Mucosa of stomach (tissue), 1 donor: ENCODE results near the gene H6PD.

Experiments
- H3K27me3 ChIP-seq: one replicate; pipeline ENCODE4 v1.7.0; 2013; ENCODE audit warnings: mild to moderate bottlenecking, low read length; ENCODE audit not compliant: control insufficient read depth, insufficient read depth
- H3K36me3 ChIP-seq: one replicate; pipeline ENCODE4 v1.7.0; 2013; ENCODE audit warnings: low read length; ENCODE audit not compliant: control insufficient read depth, insufficient read depth
- H3K4me1 ChIP-seq: one replicate; pipeline ENCODE4 v1.7.0; 2013; ENCODE audit warnings: mild to moderate bottlenecking, low read length; ENCODE audit not compliant: control insufficient read depth, insufficient read depth
- H3K4me3 ChIP-seq: one replicate; pipeline ENCODE4 v1.7.0; 2013; ENCODE audit warnings: low read length
- H3K9ac ChIP-seq: one replicate; pipeline ENCODE4 v1.7.0; 2013; ENCODE audit warnings: mild to moderate bottlenecking, low read length, moderate library complexity
- H3K9me3 ChIP-seq: one replicate; pipeline ENCODE4 v1.7.0; 2013; ENCODE audit warnings: mild to moderate bottlenecking, low read length, moderate library complexity; ENCODE audit not compliant: control insufficient read depth
- donor health status: Pancreatic carcinoma.

H6PD gene

DNA sequence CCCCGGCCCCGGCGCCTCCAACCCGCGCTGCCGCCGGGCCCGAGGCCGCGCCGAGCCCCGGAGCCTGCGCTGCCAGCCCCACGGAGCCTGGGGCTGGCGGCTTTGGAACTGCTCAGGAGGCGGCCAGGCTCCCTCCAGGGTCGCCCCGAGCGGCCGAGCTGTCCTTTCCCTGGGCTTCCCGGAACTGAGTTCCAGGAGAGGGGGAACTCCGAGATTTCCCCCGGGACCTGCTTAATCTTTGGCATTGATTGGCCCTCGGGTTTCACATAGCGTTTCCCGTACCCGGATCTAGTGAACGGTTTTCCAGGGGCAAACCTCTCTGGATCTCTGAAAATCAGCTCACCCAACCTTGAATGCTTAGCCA is 504 bp downstream of the H6PD start:
- no peaks in the 10 kb centered on the region for H3K9me3 ChIP-seq
- H3K9ac ChIP-seq = peak overlapping the region; percentile 97
- H3K4me3 ChIP-seq = peak overlapping the region; percentile 52
- H3K27me3 ChIP-seq = no peaks in the 10 kb centered on the region
- peaks cover 39% of the 10 kb centered on the region for H3K4me1 ChIP-seq
- H3K36me3 ChIP-seq = no peaks in the 10 kb centered on the region

GRCh38 chr1:9235560-9235959 is 986 bp downstream of the H6PD start:
- H3K9me3 ChIP-seq = no peaks in the 10 kb centered on the region
- H3K4me1 ChIP-seq = peaks cover 39% of the 10 kb centered on the region
- no peaks in the 10 kb centered on the region for H3K27me3 ChIP-seq
- H3K9ac ChIP-seq = peak overlapping the region; percentile 97
- no peak overlapping the region for H3K4me3 ChIP-seq
- H3K36me3 ChIP-seq = no peaks in the 10 kb centered on the region

DNA sequence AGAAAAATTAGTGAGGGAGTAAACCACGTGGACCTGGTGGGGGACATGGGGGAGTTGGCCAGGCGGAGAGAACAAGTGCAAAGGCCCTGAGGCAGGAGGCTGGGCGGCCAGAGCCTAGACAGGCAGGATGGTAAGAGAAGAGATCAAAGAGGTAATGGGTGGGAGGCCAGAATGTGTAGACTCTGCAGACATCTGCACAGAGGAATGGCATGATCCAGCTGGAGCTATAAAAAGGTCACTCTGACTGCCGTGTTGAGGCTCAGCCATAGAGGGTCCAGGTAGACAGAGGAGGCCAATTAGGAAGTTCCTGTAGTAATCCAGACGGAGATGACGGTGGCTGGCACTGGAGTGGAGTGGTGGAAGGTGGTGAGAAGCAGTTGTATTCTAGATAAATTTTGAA is 3.6 kb downstream of the H6PD start:
- H3K9me3 ChIP-seq = no peaks in the 10 kb centered on the region
- H3K36me3 ChIP-seq = no peaks in the 10 kb centered on the region
- H3K4me3 ChIP-seq = no peak overlapping the region
- H3K27me3 ChIP-seq = no peaks in the 10 kb centered on the region
- H3K4me1 ChIP-seq = peaks cover 57% of the 10 kb centered on the region
- no peak overlapping the region for H3K9ac ChIP-seq

DNA sequence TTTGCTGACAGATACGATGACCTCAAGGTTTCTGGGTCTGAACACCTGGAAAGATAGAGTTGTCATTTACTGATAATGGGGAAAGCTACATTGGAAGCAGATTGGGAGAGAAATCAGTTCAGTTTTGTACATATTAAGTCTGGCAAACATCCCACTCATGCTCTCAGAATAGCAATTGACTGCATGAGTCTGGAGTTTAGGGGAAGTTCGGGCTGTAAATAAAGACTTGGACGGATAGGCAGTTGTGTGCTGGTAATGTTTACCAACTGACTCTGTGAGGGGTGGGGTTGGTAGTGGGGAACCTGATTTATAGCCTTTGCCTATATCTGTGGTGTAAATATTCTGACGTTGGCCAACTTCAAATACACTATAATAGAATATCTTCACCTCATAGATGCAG is 4.0 kb downstream of the H6PD start:
- no peaks in the 10 kb centered on the region for H3K27me3 ChIP-seq
- no peak overlapping the region for H3K9ac ChIP-seq
- H3K4me3 ChIP-seq = no peak overlapping the region
- no peaks in the 10 kb centered on the region for H3K9me3 ChIP-seq
- peaks cover 61% of the 10 kb centered on the region for H3K4me1 ChIP-seq
- no peaks in the 10 kb centered on the region for H3K36me3 ChIP-seq

DNA sequence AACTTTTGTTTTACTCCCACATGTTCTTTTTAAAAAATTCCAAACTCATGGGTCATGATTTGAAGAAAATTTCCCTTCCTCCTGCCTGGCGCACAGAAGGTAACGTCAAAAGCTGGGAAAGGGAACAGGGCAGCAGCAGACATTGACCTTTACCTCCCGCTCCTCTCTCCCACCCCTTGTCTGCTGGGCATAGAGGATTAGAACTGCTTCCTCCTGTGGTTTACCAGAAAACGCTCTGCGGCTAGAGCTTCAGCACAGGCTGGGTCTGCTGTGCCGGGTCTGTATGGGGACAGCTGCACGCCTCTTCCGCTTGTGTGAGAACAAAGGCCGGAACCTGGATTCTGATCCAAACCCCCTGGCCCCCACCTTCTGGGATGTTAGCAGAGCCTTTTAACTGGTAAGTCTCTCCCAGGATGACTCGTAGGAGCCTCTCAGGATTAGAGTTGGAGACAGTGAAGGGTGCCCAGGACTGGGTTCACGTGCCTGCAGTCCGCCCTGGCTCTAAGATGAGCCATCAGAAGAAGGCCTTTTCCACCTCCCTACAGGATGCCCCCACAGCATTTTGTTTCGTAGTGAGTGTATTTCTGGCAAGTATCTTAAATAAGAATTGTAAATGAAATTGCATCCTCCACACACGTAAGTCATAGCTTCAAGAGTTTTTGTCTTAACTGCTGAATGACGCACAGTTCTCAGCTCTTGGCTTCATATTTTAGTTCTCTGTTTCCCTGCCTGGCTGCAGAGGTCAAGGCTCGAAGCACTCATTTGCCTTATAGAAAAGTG is 5.2 kb downstream of the H6PD start:
- Histone ChIP-seq H3K9ac (no peak overlapping the region), H3K27me3 (no peaks in the 10 kb centered on the region), H3K36me3 (no peaks in the 10 kb centered on the region), H3K4me3 (no peak overlapping the region), H3K4me1 (peaks cover 69% of the 10 kb centered on the region), H3K9me3 (no peaks in the 10 kb centered on the region)

DNA sequence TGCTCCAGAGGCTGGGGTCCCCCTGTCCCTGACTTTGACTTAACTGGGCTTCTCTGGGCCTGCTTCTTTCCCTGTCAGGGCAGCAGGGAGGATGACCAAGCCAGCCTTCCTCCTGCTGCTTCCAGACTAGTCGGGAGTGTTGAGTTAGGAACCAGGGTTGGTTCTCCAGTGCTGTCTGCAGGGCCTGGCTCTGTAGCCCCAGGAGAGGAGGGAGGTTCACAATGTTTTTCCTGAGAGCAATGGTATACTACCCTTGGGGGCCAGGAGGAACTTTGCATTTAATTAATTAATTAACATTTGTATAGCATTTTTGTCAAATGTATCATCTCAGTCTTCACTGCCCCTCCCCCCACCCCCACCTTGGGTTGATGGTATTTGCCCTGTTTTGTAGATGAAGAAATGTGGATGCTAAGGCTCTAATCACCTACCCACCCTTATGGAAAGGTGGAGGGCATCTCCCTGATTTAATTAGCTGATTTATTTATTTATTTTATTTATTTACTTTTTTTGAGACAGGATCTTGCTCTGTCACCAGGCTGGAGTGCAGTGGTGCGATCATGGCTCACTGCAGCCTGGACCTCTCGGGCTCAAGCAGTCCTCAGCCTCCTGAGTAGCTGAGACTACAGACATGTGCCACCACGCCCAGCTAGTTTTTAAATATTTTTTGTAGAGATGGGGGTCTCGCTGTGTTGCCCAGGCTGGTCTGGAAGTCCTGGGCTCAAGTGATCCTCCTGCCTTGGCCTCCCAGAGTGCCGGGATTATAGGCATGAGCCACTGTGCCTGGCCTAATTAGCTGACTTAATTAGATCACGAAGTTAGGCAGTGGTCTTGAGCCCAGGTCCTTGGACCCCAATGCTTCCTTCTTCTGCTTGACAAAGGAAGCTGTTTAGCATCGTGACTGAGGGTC is 6.6 kb downstream of the H6PD start:
- Histone ChIP-seq H3K4me1 (peaks cover 72% of the 10 kb centered on the region), H3K27me3 (no peaks in the 10 kb centered on the region), H3K36me3 (no peaks in the 10 kb centered on the region), H3K4me3 (no peak overlapping the region), H3K9me3 (no peaks in the 10 kb centered on the region), H3K9ac (no peak overlapping the region)

DNA sequence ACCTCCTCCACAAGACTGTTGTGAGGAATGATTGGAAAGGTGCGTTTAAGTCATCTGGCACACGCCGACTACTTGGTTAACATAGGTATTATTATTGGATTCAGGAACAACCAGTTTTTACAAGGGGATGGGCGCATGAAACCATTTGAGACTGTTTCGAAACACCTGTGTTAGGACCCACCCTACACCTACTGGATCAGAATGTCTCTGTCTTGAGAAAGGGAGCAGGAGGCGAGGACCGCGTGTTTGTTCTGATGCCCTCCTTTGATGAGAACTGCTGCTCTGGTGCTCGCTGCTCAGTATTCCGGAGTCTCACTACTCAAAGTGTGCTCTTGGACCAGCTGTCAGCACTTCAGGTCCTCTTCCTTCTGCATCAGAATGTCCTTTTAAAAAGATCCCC is 7.3 kb downstream of the H6PD start:
- Histone ChIP-seq H3K9ac (no peak overlapping the region), H3K4me3 (no peak overlapping the region), H3K4me1 (peaks cover 68% of the 10 kb centered on the region)

GRCh38 chr1:9242338-9242969 is 7.9 kb downstream of the H6PD start:
- Histone ChIP-seq H3K4me1 (peaks cover 68% of the 10 kb centered on the region), H3K9ac (peak overlapping the region; percentile 57), H3K36me3 (no peaks in the 10 kb centered on the region), H3K27me3 (no peaks in the 10 kb centered on the region), H3K9me3 (no peaks in the 10 kb centered on the region), H3K4me3 (peak overlapping the region; percentile 4)

More for the DNA sequence above, 7.3 kb downstream of the H6PD start:
- no peaks in the 10 kb centered on the region for H3K9me3 ChIP-seq
- H3K36me3 ChIP-seq = no peaks in the 10 kb centered on the region
- no peaks in the 10 kb centered on the region for H3K27me3 ChIP-seq

DNA sequence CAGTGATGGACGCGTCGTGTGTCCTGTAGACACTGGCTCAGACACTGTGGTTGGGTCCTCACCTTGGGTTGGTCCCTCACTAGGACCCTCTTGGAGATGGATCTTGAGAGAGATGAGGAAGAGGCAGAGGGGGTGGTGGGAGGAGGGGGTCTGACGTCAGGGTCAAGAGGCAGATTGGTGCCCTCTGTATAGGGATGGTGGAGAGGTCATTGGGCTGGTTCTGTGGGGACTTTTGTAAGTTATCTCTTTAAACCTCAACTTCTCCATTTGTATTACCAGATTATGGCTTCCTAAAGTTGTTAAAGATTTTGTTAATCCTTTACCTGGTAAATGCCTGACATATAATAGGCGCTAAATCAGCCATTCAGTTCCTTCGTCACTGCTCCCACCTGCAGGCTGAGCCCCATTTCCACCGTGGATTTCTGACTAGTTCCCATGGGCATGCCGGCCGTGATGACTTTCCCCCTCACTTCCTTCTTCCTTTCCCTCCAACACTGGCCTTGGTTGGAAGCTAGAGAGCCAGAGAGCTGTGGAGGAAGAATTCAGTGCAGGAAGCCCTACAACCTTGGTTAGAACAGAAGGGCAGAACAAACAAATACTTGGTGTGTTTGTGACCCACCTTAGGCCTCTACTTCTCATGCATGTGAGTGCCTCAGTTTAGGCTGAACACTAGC is 8.6 kb downstream of the H6PD start:
- H3K4me1 ChIP-seq = peaks cover 61% of the 10 kb centered on the region
- no peaks in the 10 kb centered on the region for H3K36me3 ChIP-seq
- peak overlapping the region; percentile 57 for H3K9ac ChIP-seq
- no peaks in the 10 kb centered on the region for H3K27me3 ChIP-seq
- H3K4me3 ChIP-seq = peak overlapping the region; percentile 4
- no peaks in the 10 kb centered on the region for H3K9me3 ChIP-seq

- Histone ChIP-seq H3K4me1 (peaks cover 56% of the 10 kb centered on the region), H3K36me3 (no peaks in the 10 kb centered on the region), H3K4me3 (no peak overlapping the region), H3K9me3 (no peaks in the 10 kb centered on the region), H3K27me3 (no peaks in the 10 kb centered on the region), H3K9ac (peak overlapping the region; percentile 3)
Observed at GRCh38 chr1:9244501-9245229, 10.1 kb downstream of the H6PD start.

DNA sequence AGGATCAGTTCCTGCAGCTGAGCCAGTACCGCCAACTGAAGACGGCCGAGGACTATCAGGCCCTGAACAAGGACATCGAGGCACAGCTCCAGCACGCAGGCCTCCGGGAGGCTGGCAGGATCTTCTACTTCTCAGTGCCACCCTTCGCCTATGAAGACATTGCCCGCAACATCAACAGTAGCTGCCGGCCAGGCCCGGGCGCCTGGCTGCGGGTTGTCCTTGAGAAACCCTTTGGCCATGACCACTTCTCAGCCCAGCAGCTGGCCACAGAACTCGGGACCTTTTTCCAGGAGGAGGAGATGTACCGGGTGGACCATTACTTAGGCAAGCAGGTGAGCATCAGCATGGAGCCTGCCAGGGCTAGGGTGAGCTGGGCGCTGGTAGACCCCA is 10.7 kb downstream of the H6PD start:
- H3K27me3 ChIP-seq = no peaks in the 10 kb centered on the region
- H3K4me1 ChIP-seq = peaks cover 60% of the 10 kb centered on the region
- no peaks in the 10 kb centered on the region for H3K36me3 ChIP-seq
- H3K9me3 ChIP-seq = no peaks in the 10 kb centered on the region
- H3K9ac ChIP-seq = no peak overlapping the region
- no peak overlapping the region for H3K4me3 ChIP-seq
